HepG2 (cell line): Measurements from ENCODE around the gene STX5. TPM values are rescaled to one million over a fixed set of nuclear protein-coding genes. Genes with fewer than 3 reads are reported as not detected.
A peak's percentile ranks its signal among the peaks of the same experiment; 100 is the strongest.

ENCODE experiments used
- CAMTA2 ChIP-seq: sonication (generic); formaldehyde crosslinking; IDR thresholded peaks from 2 replicates; pipeline ENCODE4 v1.4.0; 2020; ENCODE audit warnings: mild to moderate bottlenecking, missing genetic modification reagents, borderline replicate concordance
- HMGA1 ChIP-seq: sonication (generic); formaldehyde crosslinking; conservative IDR thresholded peaks from 2 replicates; pipeline ENCODE4 v1.4.0; 2020; ENCODE audit warnings: missing genetic modification reagents
- MAFG ChIP-seq: sonication (generic); formaldehyde crosslinking; IDR thresholded peaks from 2 replicates; pipeline ENCODE4 v1.5.1; 2020; ENCODE audit warnings: mild to moderate bottlenecking, missing genetic modification reagents
- MXI1 ChIP-seq: IDR thresholded peaks from 3 replicates; pipeline ENCODE4 v1.6.1; 2012; ENCODE audit warnings: low read depth, low read length, inconsistent platforms, borderline replicate concordance
- ZBTB44 ChIP-seq: sonication (generic); formaldehyde crosslinking; IDR thresholded peaks from 2 replicates; pipeline ENCODE4 v1.4.0; 2020; ENCODE audit warnings: missing genetic modification reagents
- ZFYVE20 ChIP-seq: sonication (generic); formaldehyde crosslinking; IDR thresholded peaks from 2 replicates; pipeline ENCODE4 v1.8.0; 2023; ENCODE audit warnings: low read depth, mild to moderate bottlenecking, moderate library complexity, missing genetic modification reagents, borderline replicate concordance
- ZHX1 ChIP-seq: sonication (generic); formaldehyde crosslinking; IDR thresholded peaks from 2 replicates; pipeline ENCODE4 v1.8.1; 2022; ENCODE audit warnings: low read depth, mild to moderate bottlenecking, missing genetic modification reagents
- ZHX2 ChIP-seq, 2 experiments: sonication (generic) in 1 of 2; formaldehyde crosslinking in 1 of 2; IDR thresholded peaks; 2 replicates each; pipeline versions ENCODE4 v1.6.1 to v1.9.0; 2014 to 2022; ENCODE audit warnings: antibody characterized with exemption in 1 of 2, borderline replicate concordance in 1 of 2, inconsistent platforms in 1 of 2, low read depth in 1 of 2, missing genetic modification reagents in 1 of 2
- ZMYM3 ChIP-seq: sonication (generic); formaldehyde crosslinking; IDR thresholded peaks from 2 replicates; pipeline ENCODE4 v1.5.1; 2020; ENCODE audit warnings: mild to moderate bottlenecking, missing genetic modification reagents
- ZNF280B ChIP-seq: sonication (generic); formaldehyde crosslinking; IDR thresholded peaks from 2 replicates; pipeline ENCODE4 v1.5.0; 2020; ENCODE audit warnings: missing genetic modification reagents, mild to moderate bottlenecking, borderline replicate concordance
- ZNF362 ChIP-seq: sonication (generic); formaldehyde crosslinking; IDR thresholded peaks from 2 replicates; pipeline ENCODE4 v1.4.0; 2020; ENCODE audit warnings: missing genetic modification reagents, mild to moderate bottlenecking, borderline replicate concordance
- ZNF674 ChIP-seq: sonication (generic); formaldehyde crosslinking; IDR thresholded peaks from 2 replicates; pipeline ENCODE4 v1.5.0; 2020; ENCODE audit warnings: low read depth, mild to moderate bottlenecking, missing genetic modification reagents
- ZSCAN12 ChIP-seq: sonication (generic); formaldehyde crosslinking; IDR thresholded peaks from 2 replicates; pipeline ENCODE4 v1.9.0; 2021; ENCODE audit warnings: mild to moderate bottlenecking, missing genetic modification reagents
- polyA plus RNA-seq, 8 experiments: library from polyadenylated mRNA; depleted of rRNA in 3 of 8; stranded (reverse) in 7 of 8; unstranded in 1 of 8; fragments of >200 nt; fragmentation: Illumina TruSeq in 4 of 8; extraction: Trizol in 4 of 8; gene quantifications; 2 replicates each; pipeline versions ENCODE4 v1.2.1 to v1.2.3, GENCODE V29; 2011 to 2016; ENCODE audit warnings: low read depth in 4 of 8, missing spikeins in 1 of 8, mixed read lengths in 1 of 8; ENCODE audit not compliant: insufficient read depth in 1 of 8
- total RNA-seq, 5 experiments: library from RNA; depleted of rRNA; stranded (reverse); fragments of >200 nt; fragmentation: Illumina TruSeq; extraction: Trizol; gene quantifications; 2 replicates each; pipeline ENCODE4 v1.2.3, GENCODE V29; 2016; ENCODE audit warnings: low read depth in 1 of 5

The STX5 gene
- total and polyA plus RNA-seq, 2 of the 13 experiments (the other 11 are each of a cell fraction or from before 2014, with no cell fraction given), result 26.9 to 30.0 TPM

- TF ChIP-seq ZNF362 (CRISPR knock-in tag) (peak; percentile 23; the same call in 1 of the 2 replicates), ZSCAN12 (peak; percentile 75; the same call in 1 of the 2 replicates), MXI1 (no peak; the same call in 1 of the 3 replicates), ZHX1 (CRISPR knock-in tag) (peak; percentile 61; the same call in 1 of the 2 replicates), ZNF674 (no peak), ZNF280B (CRISPR knock-in tag) (no peak), ZHX2 (IDR thresholded peaks at IDR 0.05; ENCODE audit: low read depth) (peak; percentile 71; the same call in 1 of the 2 replicates), ZHX2 (CRISPR knock-in tag; IDR thresholded peaks at IDR 0.05; ENCODE audit: borderline replicate concordance) (peak; percentile 84; the same call in 1 of the 2 replicates), MAFG (CRISPR knock-in tag) (no peak), ZBTB44 (CRISPR knock-in tag) (peak; percentile 97), CAMTA2 (no peak), ZMYM3 (CRISPR knock-in tag) (no peak), ZFYVE20 (peak; percentile 51; the same call in 1 of the 2 replicates), HMGA1 (CRISPR knock-in tag) (no peak)
Measured at GRCh38 chr11:62841361-62842170, 9.7 kb upstream of the STX5 start (continued).
